CD4-positive, alpha-beta T cell treated with Interleukin-4 for 4 hours (primary cell): ENCODE measurements around the gene HEYL.
"Not testable (repeated sequence)": the region's sequence is repeated elsewhere in the genome, so short reads cannot be mapped to it uniquely, and the experiment has no call there.

Source experiments
- DNase-seq: peaks from one replicate; pipeline ENCODE4 v3.0.0-alpha.2; 2020

The HEYL gene

GRCh38 chr1:39635205-39635870 lies 4.1 kb downstream of the HEYL start:
- no peak for DNase-seq

DNA sequence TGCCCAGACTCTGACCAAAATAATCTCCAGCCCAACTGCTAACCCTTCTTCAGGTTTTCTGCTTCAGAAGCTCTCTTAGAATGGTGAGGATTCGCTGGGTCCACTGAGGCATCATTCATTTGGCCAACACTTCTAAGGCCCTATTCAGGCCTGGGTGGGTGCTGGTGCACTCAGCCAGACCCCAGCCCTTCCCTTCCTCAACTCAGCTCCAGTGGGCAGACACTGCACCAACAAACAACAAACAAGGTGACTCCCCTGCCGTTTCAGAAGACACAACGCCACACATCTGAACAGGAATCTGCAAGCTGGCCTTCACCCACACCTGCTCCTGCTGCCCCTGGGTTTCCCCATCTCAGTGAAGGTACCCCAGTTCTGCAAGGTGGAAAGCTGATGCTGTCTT lies 6.0 kb downstream of the HEYL start:
- no peak for DNase-seq

DNA sequence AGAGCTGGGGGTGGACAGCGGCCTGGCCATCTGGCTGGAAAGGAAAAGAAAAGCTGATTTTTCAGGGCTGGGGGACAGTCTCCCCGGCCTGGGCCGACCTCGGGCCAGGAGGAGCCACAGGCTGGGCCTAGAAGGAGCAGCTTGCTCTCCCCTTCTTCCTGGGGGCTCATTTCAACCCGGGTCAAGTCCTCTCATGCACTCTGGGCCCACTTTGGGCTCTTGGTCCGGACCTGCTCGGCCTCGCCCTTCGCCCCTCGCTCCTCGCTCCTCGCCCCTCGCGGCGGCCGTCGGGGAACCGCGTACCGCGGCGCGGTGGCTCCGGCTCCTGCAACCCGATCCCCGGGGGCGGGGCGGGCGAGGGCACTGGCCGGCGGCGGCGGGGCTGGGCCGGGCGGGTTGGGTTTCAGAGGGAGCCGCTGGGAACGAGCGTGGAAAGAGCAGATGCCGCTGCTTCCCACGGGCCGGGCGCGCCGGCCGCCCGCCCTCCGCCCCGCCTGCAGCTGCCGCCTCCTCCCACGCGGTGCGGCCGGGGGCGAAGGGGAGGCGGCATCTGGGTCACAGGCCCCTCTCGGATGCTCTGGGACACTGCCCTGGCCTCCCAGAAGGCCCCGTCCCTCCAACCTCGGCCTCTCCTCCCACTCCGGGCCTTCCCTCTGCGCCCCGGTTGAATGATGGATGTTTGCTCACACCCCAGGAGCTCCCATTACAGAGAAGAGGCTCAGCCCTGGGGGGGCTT lies 6.6 kb downstream of the HEYL start:
- no peak for DNase-seq

GRCh38 chr1:39632323-39632681 lies 7.1 kb downstream of the HEYL start:
- no peak for DNase-seq

GRCh38 chr1:39631361-39632322 lies 7.8 kb downstream of the HEYL start:
- DNase-seq: no peak

DNA sequence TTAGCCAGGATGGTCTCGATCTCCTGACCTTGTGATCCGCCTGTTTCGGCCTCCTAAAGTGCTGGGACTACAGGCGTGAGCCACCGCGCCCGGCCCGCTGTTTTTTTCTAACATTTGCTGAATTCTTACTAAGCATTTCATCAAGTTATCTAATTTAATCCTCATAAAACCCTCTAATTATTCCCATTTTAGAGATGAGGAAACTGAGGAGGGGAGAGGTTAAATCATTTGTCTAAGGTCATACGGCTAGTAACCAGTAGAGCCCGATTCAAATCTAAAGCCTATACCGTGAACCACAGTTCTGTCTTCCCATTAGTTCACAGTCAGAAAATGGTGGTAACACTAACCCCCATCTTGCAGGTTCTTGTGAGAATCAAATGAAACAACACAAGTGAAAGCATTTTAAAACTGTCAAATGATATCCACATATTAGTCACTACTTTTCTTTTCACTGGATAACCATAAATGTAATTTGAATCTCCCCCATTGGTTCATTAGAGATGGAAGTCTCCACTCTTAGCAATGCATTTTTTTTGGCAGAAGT lies 10.6 kb downstream of the HEYL start:
- no peak for DNase-seq

- no peak for DNase-seq
These were observed 12.8 kb downstream of the HEYL start for GRCh38 chr1:39626646-39627045.

DNA sequence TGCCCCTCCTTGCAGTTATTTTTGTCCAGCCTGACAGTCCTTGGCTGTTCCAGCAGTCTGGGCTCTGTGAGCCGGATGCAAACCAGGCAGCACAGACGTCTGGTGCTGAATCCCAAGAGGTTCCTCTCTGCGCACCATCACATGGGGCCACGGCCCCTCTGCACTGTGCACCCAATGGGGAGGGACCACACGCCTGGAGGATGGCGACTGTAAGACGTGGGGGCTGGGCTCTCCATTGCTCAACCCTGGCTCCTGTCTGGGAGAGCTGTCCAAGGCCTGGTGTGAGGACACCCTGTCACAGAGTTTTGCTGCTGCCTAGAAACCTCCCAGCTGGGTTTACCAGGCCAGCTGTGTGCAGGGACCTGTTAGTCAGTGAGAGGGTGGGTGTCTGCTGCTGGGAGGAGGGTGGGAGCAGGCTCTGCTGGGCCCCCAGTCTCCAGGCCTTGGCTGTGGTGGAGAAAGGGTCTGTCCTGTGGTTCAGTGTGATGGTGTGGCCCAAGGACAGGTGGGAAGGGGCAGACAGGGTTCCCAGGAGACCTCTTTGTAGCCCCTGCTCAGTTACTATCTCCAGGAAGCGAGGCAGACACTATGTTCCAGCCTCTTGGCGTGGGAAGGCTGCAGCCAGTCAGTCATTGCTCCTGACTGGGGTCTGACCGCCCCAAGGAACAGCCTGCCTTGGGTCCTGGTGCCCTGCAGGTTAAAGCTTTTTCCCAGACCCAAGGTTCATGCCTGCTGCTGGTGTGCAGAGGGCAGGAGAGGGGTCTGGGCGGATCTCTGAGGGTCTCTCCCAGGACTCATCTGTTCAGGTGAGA lies 13.8 kb downstream of the HEYL start:
- DNase-seq: no peak

- DNase-seq: no peak
These were observed 14.4 kb downstream of the HEYL start for GRCh38 chr1:39625009-39625408.

GRCh38 chr1:39623053-39623452 lies 16.4 kb downstream of the HEYL start:
- no peak for DNase-seq

- DNase-seq: no peak
These were observed 17.0 kb downstream of the HEYL start for GRCh38 chr1:39622427-39622826.

DNA sequence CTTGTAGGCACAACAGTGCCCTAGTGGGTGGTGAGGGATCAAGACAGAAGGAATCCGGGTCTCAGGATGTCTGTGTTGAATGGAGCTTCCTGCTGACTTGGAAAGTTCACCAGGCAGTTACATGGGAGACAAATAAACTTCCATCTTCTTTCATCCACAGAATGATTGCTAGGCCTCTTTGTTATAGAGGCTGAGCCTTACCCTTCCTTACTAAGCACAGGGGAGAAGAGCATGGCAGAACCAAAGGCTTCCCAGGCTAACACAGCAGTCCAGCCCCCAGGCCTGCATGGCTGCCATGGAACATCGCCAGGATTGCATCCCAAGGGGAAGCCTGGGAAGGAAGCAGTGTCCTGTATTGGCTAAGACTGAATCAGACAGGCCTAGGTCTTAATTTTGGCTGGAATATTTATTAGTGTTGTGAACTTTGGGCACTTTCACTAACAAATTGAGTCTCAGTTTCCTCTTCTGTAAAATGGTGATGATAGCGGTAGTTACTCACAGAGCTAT lies 18.7 kb downstream of the HEYL start:
- DNase-seq: no peak

DNA sequence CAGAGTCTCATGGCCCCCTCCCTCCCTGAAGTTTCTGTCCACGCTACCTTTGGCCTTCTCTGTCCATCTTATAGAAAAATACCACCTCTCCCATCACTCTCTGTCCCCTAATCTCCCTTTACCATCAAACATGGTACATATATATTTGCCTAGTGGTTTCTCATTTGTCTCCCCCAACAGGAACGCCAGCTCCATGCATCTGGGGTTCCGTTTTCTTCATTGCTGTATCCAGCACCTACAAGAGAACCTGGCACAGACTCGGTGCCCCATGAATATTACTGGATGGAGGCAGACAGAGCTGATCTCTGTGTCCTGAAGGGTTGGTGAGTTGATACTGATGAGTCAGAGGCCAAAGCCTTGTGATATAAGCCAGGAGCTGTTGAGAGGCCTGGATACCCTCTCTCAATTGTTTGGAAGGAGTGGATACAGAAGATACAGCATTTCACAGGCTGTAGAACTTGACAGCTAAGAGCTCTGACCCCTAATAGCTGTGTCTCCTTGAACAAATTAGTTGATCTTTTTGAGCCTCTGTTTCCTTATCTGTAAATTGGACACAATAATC lies 21.9 kb downstream of the HEYL start:
- no peak for DNase-seq

DNA sequence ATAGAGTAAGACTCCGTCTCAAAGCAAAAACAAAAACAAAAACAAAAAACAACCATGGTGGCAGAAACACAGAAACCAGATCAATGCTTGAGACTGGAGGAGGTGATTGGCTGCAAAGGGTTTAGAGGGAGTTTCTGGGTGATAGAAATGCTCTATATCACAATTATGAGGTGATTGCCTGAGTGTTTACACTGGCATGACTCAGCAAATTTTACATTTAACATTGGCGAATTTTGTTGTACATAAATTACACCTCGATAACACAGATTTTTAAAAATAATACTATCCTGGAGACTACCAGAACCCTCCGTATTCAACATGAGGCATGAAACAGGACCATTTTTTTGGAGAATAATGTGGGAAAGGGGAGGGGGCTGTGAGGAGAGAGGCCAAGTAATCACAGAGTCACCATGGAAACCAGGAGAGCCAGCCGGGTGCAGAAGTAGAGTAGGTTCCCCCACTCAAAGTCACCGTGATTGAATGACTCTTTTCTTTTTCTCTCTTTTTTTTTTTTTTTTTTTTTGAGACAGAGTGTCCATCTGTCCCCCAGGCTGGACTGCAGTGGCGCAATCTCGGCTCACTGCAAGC lies 24.3 kb downstream of the HEYL start:
- no peak for DNase-seq

GRCh38 chr1:39614488-39614887 lies 25.0 kb downstream of the HEYL start:
- no peak for DNase-seq

DNA sequence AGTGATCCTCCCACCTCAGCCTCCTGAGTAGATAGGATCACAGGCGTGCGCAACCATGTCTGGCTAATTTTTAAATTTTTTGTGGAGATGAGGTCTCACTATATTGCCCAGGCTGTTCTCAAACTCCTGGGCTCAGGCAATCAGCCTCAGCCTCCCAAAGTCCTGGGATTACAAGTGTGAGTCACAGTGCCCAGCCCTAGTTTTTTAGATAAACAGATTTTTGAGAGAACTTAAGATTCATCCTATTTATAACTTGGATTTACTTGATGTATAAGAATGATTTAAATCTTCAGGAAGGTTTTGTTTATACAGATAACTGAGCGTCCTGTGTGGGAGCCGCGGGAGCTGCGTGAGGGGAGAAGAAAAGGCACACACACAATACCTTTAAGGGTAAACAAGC lies 26.2 kb downstream of the HEYL start:
- no peak for DNase-seq

DNA sequence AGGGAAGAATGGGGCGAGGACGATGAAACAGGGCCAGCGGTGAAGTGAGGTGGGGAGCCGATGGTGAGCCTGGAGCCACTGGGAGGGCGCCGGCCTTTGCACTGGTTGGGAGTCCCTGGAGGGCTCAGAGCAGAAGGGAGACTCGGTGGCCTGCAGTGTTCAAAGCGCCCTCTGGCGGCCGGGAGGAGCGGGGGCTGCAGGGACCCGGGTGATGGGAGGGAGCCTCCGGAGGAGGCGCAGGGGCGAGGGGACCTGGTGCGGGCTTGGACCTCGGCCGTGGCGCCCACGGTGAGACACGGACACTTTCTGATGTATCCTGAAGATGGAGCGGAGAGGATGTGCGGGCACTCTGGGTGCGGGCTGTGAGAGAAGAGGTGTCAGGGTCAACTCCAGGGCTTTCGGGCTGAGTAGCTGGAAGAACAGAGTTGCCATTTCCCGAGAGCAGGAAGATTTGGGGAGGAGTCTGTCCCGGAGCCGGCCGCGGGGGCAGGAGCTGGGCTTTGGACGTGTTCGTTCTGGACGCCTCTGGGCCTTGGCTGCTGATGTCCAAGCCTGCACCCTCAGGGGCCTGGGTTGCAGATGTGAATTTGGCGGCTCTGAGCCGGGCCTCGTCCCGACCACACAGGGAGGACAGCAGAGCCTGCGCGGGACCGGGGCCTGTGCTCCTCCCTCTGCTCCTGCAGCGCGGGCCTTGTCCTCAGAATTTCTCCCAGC lies 29.7 kb downstream of the HEYL start:
- peak; percentile 55 for DNase-seq

GRCh38 chr1:39608921-39609320 lies 30.5 kb downstream of the HEYL start:
- DNase-seq: no peak

DNA sequence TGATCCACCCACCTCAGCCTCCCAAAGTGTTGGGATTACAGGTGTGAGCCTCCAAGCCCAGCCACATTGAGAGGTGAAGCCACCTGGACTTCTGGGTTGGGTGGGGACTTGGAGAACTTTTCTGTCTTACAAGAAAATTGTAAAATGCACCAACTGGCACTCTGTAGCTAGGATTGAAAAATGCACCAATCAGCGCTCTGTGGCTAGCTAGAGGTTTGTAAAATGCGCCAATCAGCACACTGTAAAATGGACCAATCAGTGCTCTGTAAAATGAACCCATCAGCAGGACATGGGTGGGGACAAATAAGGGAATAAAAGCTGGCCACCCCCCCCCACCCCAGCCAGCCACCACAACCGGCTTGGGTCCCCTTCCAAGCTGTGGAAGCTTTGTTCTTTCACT lies 35.8 kb downstream of the HEYL start:
- DNase-seq: not testable (repeated sequence)

DNA sequence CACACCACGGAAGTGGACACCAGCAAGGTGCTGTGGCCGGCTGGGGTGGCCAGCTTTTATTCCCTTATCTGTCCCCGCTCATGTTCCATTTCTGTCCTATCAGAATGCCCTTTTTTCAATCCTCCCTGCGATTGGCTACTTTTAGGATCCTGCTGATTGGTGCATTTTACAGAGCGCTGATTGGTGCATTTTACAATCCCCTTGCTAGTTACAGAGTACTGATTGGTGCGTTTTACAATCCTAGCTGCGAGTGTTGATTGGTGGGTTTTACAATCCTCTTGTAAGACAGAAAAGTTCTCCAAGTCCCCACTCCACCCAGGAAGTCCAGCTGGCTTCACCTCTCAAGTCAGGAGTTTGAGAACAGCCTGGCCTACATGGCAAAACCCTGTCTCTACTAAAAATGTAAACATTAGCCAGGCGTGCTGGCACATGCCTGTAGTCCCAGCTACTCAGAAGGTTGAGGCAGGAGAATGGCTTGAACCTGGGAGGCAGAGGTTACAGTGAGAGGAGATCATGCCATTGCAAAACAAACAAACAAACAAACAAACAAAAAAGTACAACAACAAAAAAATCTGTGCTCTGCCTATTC lies 37.7 kb downstream of the HEYL start:
- not testable (repeated sequence) for DNase-seq
